Measurements from ENCODE around the gene UBE2Q1.

The UBE2Q1 gene

GRCh38 chr1:154529308-154529707, 29.2 kb downstream of the UBE2Q1 start:
- H3K9me3 ChIP-seq (ENCODE audit: control insufficient read depth, insufficient read depth, low read length) = no peaks in the 10 kb centered on the region
- H3K4me3 ChIP-seq (ENCODE audit: low read depth, low read length) = no peak overlapping the region
- H3K27me3 ChIP-seq (ENCODE audit: control insufficient read depth, insufficient read depth, low read length) = no peaks in the 10 kb centered on the region
- H3K9ac ChIP-seq (ENCODE audit: low read depth, low read length) = no peak overlapping the region
- H3K4me1 ChIP-seq (ENCODE audit: control insufficient read depth, insufficient read depth, low read length) = no peaks in the 10 kb centered on the region
- no peak overlapping the region for H3K27ac ChIP-seq (ENCODE audit: low read depth, low read length)
- H3K36me3 ChIP-seq (ENCODE audit: control insufficient read depth, insufficient read depth, low read length) = no peaks in the 10 kb centered on the region

GRCh38 chr1:154527192-154527591, 31.3 kb downstream of the UBE2Q1 start:
- H3K27ac ChIP-seq (ENCODE audit: low read depth, low read length) = no peak overlapping the region

GRCh38 chr1:154524881-154525280, 33.6 kb downstream of the UBE2Q1 start:
- Histone ChIP-seq H3K9ac (ENCODE audit: low read depth, low read length) (no peak overlapping the region), H3K36me3 (ENCODE audit: control insufficient read depth, insufficient read depth, low read length) (no peaks in the 10 kb centered on the region), H3K9me3 (ENCODE audit: control insufficient read depth, insufficient read depth, low read length) (no peaks in the 10 kb centered on the region), H3K27ac (ENCODE audit: low read depth, low read length) (no peak overlapping the region), H3K4me3 (ENCODE audit: low read depth, low read length) (no peak overlapping the region), H3K27me3 (ENCODE audit: control insufficient read depth, insufficient read depth, low read length) (no peaks in the 10 kb centered on the region), H3K4me1 (ENCODE audit: control insufficient read depth, insufficient read depth, low read length) (no peaks in the 10 kb centered on the region)

More at GRCh38 chr1:154527192-154527591, 31.3 kb downstream of the UBE2Q1 start:
- Histone ChIP-seq H3K9me3 (ENCODE audit: control insufficient read depth, insufficient read depth, low read length) (no peaks in the 10 kb centered on the region), H3K27me3 (ENCODE audit: control insufficient read depth, insufficient read depth, low read length) (no peaks in the 10 kb centered on the region), H3K4me1 (ENCODE audit: control insufficient read depth, insufficient read depth, low read length) (no peaks in the 10 kb centered on the region), H3K9ac (ENCODE audit: low read depth, low read length) (no peak overlapping the region), H3K4me3 (ENCODE audit: low read depth, low read length) (no peak overlapping the region), H3K36me3 (ENCODE audit: control insufficient read depth, insufficient read depth, low read length) (no peaks in the 10 kb centered on the region)

- no peaks in the 10 kb centered on the region for H3K36me3 ChIP-seq (ENCODE audit: control insufficient read depth, insufficient read depth, low read length)
- H3K27me3 ChIP-seq (ENCODE audit: control insufficient read depth, insufficient read depth, low read length) = no peaks in the 10 kb centered on the region
- H3K4me1 ChIP-seq (ENCODE audit: control insufficient read depth, insufficient read depth, low read length) = no peaks in the 10 kb centered on the region
- no peak overlapping the region for H3K27ac ChIP-seq (ENCODE audit: low read depth, low read length)
- no peak overlapping the region for H3K4me3 ChIP-seq (ENCODE audit: low read depth, low read length)
- no peaks in the 10 kb centered on the region for H3K9me3 ChIP-seq (ENCODE audit: control insufficient read depth, insufficient read depth, low read length)
- no peak overlapping the region for H3K9ac ChIP-seq (ENCODE audit: low read depth, low read length)
Measured at GRCh38 chr1:154521695-154522094, 36.8 kb downstream of the UBE2Q1 start.

- H3K4me1 ChIP-seq (ENCODE audit: control insufficient read depth, insufficient read depth, low read length) = no peaks in the 10 kb centered on the region
- H3K9me3 ChIP-seq (ENCODE audit: control insufficient read depth, insufficient read depth, low read length) = no peaks in the 10 kb centered on the region
- no peaks in the 10 kb centered on the region for H3K27me3 ChIP-seq (ENCODE audit: control insufficient read depth, insufficient read depth, low read length)
- H3K27ac ChIP-seq (ENCODE audit: low read depth, low read length) = no peak overlapping the region
- no peaks in the 10 kb centered on the region for H3K36me3 ChIP-seq (ENCODE audit: control insufficient read depth, insufficient read depth, low read length)
- H3K9ac ChIP-seq (ENCODE audit: low read depth, low read length) = no peak overlapping the region
- H3K4me3 ChIP-seq (ENCODE audit: low read depth, low read length) = no peak overlapping the region
Measured at GRCh38 chr1:154520333-154520732, 38.1 kb downstream of the UBE2Q1 start.

- no peak overlapping the region for H3K9ac ChIP-seq (ENCODE audit: low read depth, low read length)
- no peaks in the 10 kb centered on the region for H3K27me3 ChIP-seq (ENCODE audit: control insufficient read depth, insufficient read depth, low read length)
- no peak overlapping the region for H3K27ac ChIP-seq (ENCODE audit: low read depth, low read length)
- no peaks in the 10 kb centered on the region for H3K4me1 ChIP-seq (ENCODE audit: control insufficient read depth, insufficient read depth, low read length)
- no peak overlapping the region for H3K4me3 ChIP-seq (ENCODE audit: low read depth, low read length)
- H3K9me3 ChIP-seq (ENCODE audit: control insufficient read depth, insufficient read depth, low read length) = no peaks in the 10 kb centered on the region
- no peaks in the 10 kb centered on the region for H3K36me3 ChIP-seq (ENCODE audit: control insufficient read depth, insufficient read depth, low read length)
Measured at GRCh38 chr1:154519591-154519991, 38.9 kb downstream of the UBE2Q1 start.

- no peaks in the 10 kb centered on the region for H3K27me3 ChIP-seq (ENCODE audit: control insufficient read depth, insufficient read depth, low read length)
- H3K27ac ChIP-seq (ENCODE audit: low read depth, low read length) = no peak overlapping the region
- H3K9ac ChIP-seq (ENCODE audit: low read depth, low read length) = no peak overlapping the region
- H3K36me3 ChIP-seq (ENCODE audit: control insufficient read depth, insufficient read depth, low read length) = no peaks in the 10 kb centered on the region
- H3K9me3 ChIP-seq (ENCODE audit: control insufficient read depth, insufficient read depth, low read length) = no peaks in the 10 kb centered on the region
- no peak overlapping the region for H3K4me3 ChIP-seq (ENCODE audit: low read depth, low read length)
- no peaks in the 10 kb centered on the region for H3K4me1 ChIP-seq (ENCODE audit: control insufficient read depth, insufficient read depth, low read length)
Measured at GRCh38 chr1:154517661-154518060, 40.8 kb downstream of the UBE2Q1 start.

GRCh38 chr1:154514066-154514553, 44.4 kb downstream of the UBE2Q1 start:
- Histone ChIP-seq H3K36me3 (ENCODE audit: control insufficient read depth, insufficient read depth, low read length) (no peaks in the 10 kb centered on the region), H3K9ac (ENCODE audit: low read depth, low read length) (no peak overlapping the region), H3K9me3 (ENCODE audit: control insufficient read depth, insufficient read depth, low read length) (no peaks in the 10 kb centered on the region), H3K27me3 (ENCODE audit: control insufficient read depth, insufficient read depth, low read length) (no peaks in the 10 kb centered on the region), H3K4me3 (ENCODE audit: low read depth, low read length) (no peak overlapping the region), H3K4me1 (ENCODE audit: control insufficient read depth, insufficient read depth, low read length) (no peaks in the 10 kb centered on the region), H3K27ac (ENCODE audit: low read depth, low read length) (no peak overlapping the region)

GRCh38 chr1:154512760-154513159, 45.7 kb downstream of the UBE2Q1 start:
- Histone ChIP-seq H3K27me3 (ENCODE audit: control insufficient read depth, insufficient read depth, low read length) (0 out of 2 replicates have a peak, but pooled peaks cover 3% of the 10 kb centered on the region), H3K36me3 (ENCODE audit: control insufficient read depth, insufficient read depth, low read length) (no peaks in the 10 kb centered on the region), H3K4me3 (ENCODE audit: low read depth, low read length) (no peak overlapping the region), H3K9me3 (ENCODE audit: control insufficient read depth, insufficient read depth, low read length) (no peaks in the 10 kb centered on the region), H3K4me1 (ENCODE audit: control insufficient read depth, insufficient read depth, low read length) (no peaks in the 10 kb centered on the region), H3K9ac (ENCODE audit: low read depth, low read length) (no peak overlapping the region), H3K27ac (ENCODE audit: low read depth, low read length) (no peak overlapping the region)

GRCh38 chr1:154503898-154504297, 54.6 kb downstream of the UBE2Q1 start:
- Histone ChIP-seq H3K9ac (ENCODE audit: low read depth, low read length) (no peak overlapping the region), H3K27me3 (ENCODE audit: control insufficient read depth, insufficient read depth, low read length) (peaks cover 77% of the 10 kb centered on the region), H3K4me1 (ENCODE audit: control insufficient read depth, insufficient read depth, low read length) (no peaks in the 10 kb centered on the region), H3K4me3 (ENCODE audit: low read depth, low read length) (no peak overlapping the region), H3K36me3 (ENCODE audit: control insufficient read depth, insufficient read depth, low read length) (no peaks in the 10 kb centered on the region), H3K9me3 (ENCODE audit: control insufficient read depth, insufficient read depth, low read length) (no peaks in the 10 kb centered on the region), H3K27ac (ENCODE audit: low read depth, low read length) (no peak overlapping the region)

- Histone ChIP-seq H3K4me1 (ENCODE audit: control insufficient read depth, insufficient read depth, low read length) (no peaks in the 10 kb centered on the region), H3K27me3 (ENCODE audit: control insufficient read depth, insufficient read depth, low read length) (peaks cover 76% of the 10 kb centered on the region), H3K27ac (ENCODE audit: low read depth, low read length) (no peak overlapping the region), H3K9ac (ENCODE audit: low read depth, low read length) (no peak overlapping the region), H3K9me3 (ENCODE audit: control insufficient read depth, insufficient read depth, low read length) (no peaks in the 10 kb centered on the region), H3K36me3 (ENCODE audit: control insufficient read depth, insufficient read depth, low read length) (no peaks in the 10 kb centered on the region), H3K4me3 (ENCODE audit: low read depth, low read length) (peak overlapping the region; percentile 50)
Measured at GRCh38 chr1:154502744-154503115, 55.7 kb downstream of the UBE2Q1 start.

Data from HUES48 (cell line).